ENCODE results near the gene PLK5. TPM values are rescaled to one million over a fixed set of nuclear protein-coding genes. Genes with fewer than 3 reads are reported as not detected.

Gene PLK5
- total and polyA plus RNA-seq, 7 donors, result 0.32 to 0.36 TPM; not detected in 5

GRCh38 chr19:1554968-1555367 is 31.1 kb downstream of the PLK5 start:
- WGBS, 2 donors, result 88 to 89% methylated on average over 24 of the region's 24 CpGs
- DNase-seq, result no peak
- Histone ChIP-seq H3K27ac (no peak overlapping the region), H3K36me3 (peaks cover 0 to 23% (median 10%) of the 10 kb centered on the region in 4 donors), H3K4me1 (no peaks in the 10 kb centered on the region), H3K9me3 (no peaks in the 10 kb centered on the region), H3K4me3 (no peak overlapping the region), H3K27me3 (no peaks in the 10 kb centered on the region)
- intact Hi-C loops (cut with DNase I), result no loop called here
- TF ChIP-seq POLR2A (IDR thresholded peaks at IDR 0.05) (no peak), CTCF (IDR thresholded peaks at IDR 0.05) (no peak), EP300 (IDR thresholded peaks at IDR 0.05) (no peak), POLR2AphosphoS5 (IDR thresholded peaks at IDR 0.05) (no peak)

GRCh38 chr19:1555487-1556389 is 31.9 kb downstream of the PLK5 start:
- WGBS, 2 donors, result 95 to 96% methylated on average over 121 of the region's 121 CpGs
- H3K36me3 ChIP-seq, result peaks cover 0 to 23% (median 10%) of the 10 kb centered on the region in 4 donors
- H3K4me3 ChIP-seq, result no peak overlapping the region
- H3K4me1 ChIP-seq, result no peaks in the 10 kb centered on the region
- H3K9me3 ChIP-seq, result no peaks in the 10 kb centered on the region
- DNase-seq, result no peak
- intact Hi-C loops (cut with DNase I), result no loop called here
- H3K27me3 ChIP-seq, result no peaks in the 10 kb centered on the region
- no peak for TF ChIP-seq POLR2A (IDR thresholded peaks at IDR 0.05)
- TF ChIP-seq POLR2AphosphoS5 (IDR thresholded peaks at IDR 0.05), result no peak
- TF ChIP-seq EP300 (IDR thresholded peaks at IDR 0.05), result no peak
- TF ChIP-seq CTCF (IDR thresholded peaks at IDR 0.05), result no peak
- H3K27ac ChIP-seq, result no peak overlapping the region

- H3K4me1 ChIP-seq, result no peaks in the 10 kb centered on the region
- intact Hi-C loops (cut with DNase I), result no loop called here
- no peak for TF ChIP-seq POLR2A (IDR thresholded peaks at IDR 0.05)
- no peak overlapping the region for H3K27ac ChIP-seq
- H3K4me3 ChIP-seq, result no peak overlapping the region
- no peaks in the 10 kb centered on the region for H3K9me3 ChIP-seq
- no peak for DNase-seq
- no peaks in the 10 kb centered on the region for H3K27me3 ChIP-seq
- H3K36me3 ChIP-seq, result peaks cover 0 to 23% (median 10%) of the 10 kb centered on the region in 4 donors
- WGBS, 2 donors, result 97 to 98% methylated on average over 66 of the region's 66 CpGs
Observed at GRCh38 chr19:1556390-1557070, 32.7 kb downstream of the PLK5 start.

- TF ChIP-seq CTCF (IDR thresholded peaks at IDR 0.05) (no peak), POLR2A (IDR thresholded peaks at IDR 0.05) (no peak), EP300 (IDR thresholded peaks at IDR 0.05) (no peak)
- DNase-seq, result no peak
Observed at GRCh38 chr19:1558552-1558951, 34.7 kb downstream of the PLK5 start.

GRCh38 chr19:1560286-1560882 is 36.5 kb downstream of the PLK5 start:
- H3K27me3 ChIP-seq, result no peaks in the 10 kb centered on the region
- H3K9me3 ChIP-seq, result no peaks in the 10 kb centered on the region
- no peak for DNase-seq
- intact Hi-C loops (cut with DNase I), result no loop called here
- WGBS, 2 donors, result 68 to 80% methylated on average over 25 of the region's 25 CpGs
- H3K36me3 ChIP-seq, result peaks cover 0 to 18% (median 7%) of the 10 kb centered on the region in 4 donors
- TF ChIP-seq CTCF (IDR thresholded peaks at IDR 0.05) (no peak), POLR2A (IDR thresholded peaks at IDR 0.05) (no peak), POLR2AphosphoS5 (IDR thresholded peaks at IDR 0.05) (no peak), EP300 (IDR thresholded peaks at IDR 0.05) (no peak)
- H3K27ac ChIP-seq, result no peak overlapping the region
- peaks cover 0 to under 1% (median 0%) of the 10 kb centered on the region in 4 donors for H3K4me1 ChIP-seq
- H3K4me3 ChIP-seq, result no peak overlapping the region

More at GRCh38 chr19:1558552-1558951, 34.7 kb downstream of the PLK5 start:
- WGBS, 2 donors, result 89 to 90% methylated on average over 12 of the region's 12 CpGs
- H3K36me3 ChIP-seq, result peaks cover 0 to 23% (median 10%) of the 10 kb centered on the region in 4 donors
- no peaks in the 10 kb centered on the region for H3K4me1 ChIP-seq
- no peak overlapping the region for H3K4me3 ChIP-seq
- H3K9me3 ChIP-seq, result no peaks in the 10 kb centered on the region
- intact Hi-C loops (cut with DNase I), result no loop called here
- H3K27me3 ChIP-seq, result no peaks in the 10 kb centered on the region
- no peak overlapping the region for H3K27ac ChIP-seq
